Tibial artery (tissue), 4 donors: ENCODE data around the gene AGFG2.

ENCODE experiments used
- DNase-seq, 2 donors: peaks; one replicate each; pipeline ENCODE4 v3.0.0-alpha.2; 2019
- H3K27ac ChIP-seq, 2 donors: fragments of 200-600 bp; sonication (generic) in 1 of 2; 1 replicate in 1 of 2; 2 replicates in 1 of 2; pipeline ENCODE4 v1.5.1; 2018 to 2019; ENCODE audit warnings: mild to moderate bottlenecking in 1 of 2
- H3K27me3 ChIP-seq, 2 donors: fragments of 200-600 bp; sonication (generic) in 1 of 2; one replicate each; pipeline versions ENCODE4 v1.5.1 to v1.6.0; 2016 to 2019
- H3K36me3 ChIP-seq, 3 donors: fragments of 200-600 bp; sonication (generic) in 2 of 3; one replicate each; pipeline ENCODE4 v1.5.1; 2016 to 2019; ENCODE audit warnings: mild to moderate bottlenecking in 2 of 3
- H3K4me1 ChIP-seq, 4 donors: fragments of 200-600 bp; sonication (generic) in 2 of 4; 1 replicate in 3 of 4; 2 replicates in 1 of 4; pipeline ENCODE4 v1.5.1; 2016 to 2019
- H3K4me3 ChIP-seq, 2 donors: fragments of 200-600 bp; sonication (generic) in 1 of 2; 1 replicate in 1 of 2; 2 replicates in 1 of 2; pipeline ENCODE4 v1.5.1; 2018 to 2019; ENCODE audit warnings: mild to moderate bottlenecking in 2 of 2
- H3K9me3 ChIP-seq, 3 donors: fragments of 200-600 bp; sonication (generic) in 1 of 3; one replicate each; pipeline ENCODE4 v1.5.1; 2016 to 2019
- intact Hi-C: fragments of 100-400 bp; cut with DNase I; formaldehyde crosslinking; loops from one replicate; pipeline ENCODE4 v1.15.0; 2023; ENCODE audit warnings: low total_unique reads
- TF ChIP-seq, protein P1 (sequence below), 2 experiments: fragments of 200-600 bp in 1 of 2; fragments of 450-650 bp in 1 of 2; IDR thresholded peaks; one replicate each; pipeline ENCODE4 v1.5.1; 2017 to 2019; ENCODE audit warnings: antibody characterized with exemption in 2 of 2, mild to moderate bottlenecking in 1 of 2, moderate library complexity in 1 of 2

The AGFG2 gene

DNA sequence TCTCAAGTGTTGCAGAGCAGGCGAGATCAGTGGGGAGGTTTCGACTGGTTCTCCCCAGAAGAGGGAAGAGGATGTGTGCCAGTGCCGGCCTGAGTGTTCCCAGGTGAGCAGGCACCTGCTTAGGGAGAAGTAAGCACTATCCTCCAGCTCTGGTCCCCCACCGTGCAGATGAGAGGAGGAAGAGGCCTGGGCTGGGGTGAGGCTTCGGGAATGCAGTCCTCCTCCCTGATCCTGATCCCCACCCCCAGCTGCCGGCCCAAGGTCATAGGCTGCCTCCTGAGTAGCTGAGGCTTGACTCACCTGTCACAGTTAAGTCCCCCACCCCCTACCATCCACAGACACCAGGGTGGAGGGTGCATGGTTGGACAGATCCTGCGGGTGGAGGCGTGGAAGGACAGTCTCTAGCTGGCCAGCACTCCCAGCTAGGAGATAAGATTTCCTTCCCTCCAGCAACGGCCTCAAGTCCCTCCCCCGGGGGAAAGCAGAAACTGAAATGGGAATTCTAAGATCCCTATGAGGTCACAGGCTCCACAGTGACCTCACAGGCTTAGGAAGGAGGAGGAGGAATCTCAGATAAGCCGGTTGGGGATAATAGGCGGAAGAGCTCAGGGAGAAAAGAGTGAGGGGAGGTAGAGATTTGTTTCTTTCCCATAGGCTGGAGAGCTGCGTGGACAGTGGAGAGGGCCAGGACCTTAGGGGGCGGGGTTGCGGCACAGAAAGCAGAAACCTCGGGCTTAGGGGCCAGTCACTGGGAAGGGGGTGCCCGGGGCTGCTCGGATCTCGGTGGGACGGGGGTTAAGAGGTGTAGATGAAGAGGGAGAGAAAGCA, 45.9 kb downstream of the AGFG2 start:
- Histone ChIP-seq H3K9me3 (no peaks in the 10 kb centered on the region), H3K4me1 (peaks cover 0 to 47% (median 28%) of the 10 kb centered on the region in 4 donors), H3K27me3 (peaks cover 0 to 2% of the 10 kb centered on the region in 2 donors), H3K27ac (peak overlapping the region; percentile 89 to 90), H3K4me3 (peak overlapping the region; percentile 82 to 84), H3K36me3 (peaks cover 22 to 27% (median 24%) of the 10 kb centered on the region in 3 donors)
- TF ChIP-seq, protein P1, sequence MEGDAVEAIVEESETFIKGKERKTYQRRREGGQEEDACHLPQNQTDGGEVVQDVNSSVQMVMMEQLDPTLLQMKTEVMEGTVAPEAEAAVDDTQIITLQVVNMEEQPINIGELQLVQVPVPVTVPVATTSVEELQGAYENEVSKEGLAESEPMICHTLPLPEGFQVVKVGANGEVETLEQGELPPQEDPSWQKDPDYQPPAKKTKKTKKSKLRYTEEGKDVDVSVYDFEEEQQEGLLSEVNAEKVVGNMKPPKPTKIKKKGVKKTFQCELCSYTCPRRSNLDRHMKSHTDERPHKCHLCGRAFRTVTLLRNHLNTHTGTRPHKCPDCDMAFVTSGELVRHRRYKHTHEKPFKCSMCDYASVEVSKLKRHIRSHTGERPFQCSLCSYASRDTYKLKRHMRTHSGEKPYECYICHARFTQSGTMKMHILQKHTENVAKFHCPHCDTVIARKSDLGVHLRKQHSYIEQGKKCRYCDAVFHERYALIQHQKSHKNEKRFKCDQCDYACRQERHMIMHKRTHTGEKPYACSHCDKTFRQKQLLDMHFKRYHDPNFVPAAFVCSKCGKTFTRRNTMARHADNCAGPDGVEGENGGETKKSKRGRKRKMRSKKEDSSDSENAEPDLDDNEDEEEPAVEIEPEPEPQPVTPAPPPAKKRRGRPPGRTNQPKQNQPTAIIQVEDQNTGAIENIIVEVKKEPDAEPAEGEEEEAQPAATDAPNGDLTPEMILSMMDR (IDR thresholded peaks at IDR 0.05): no peak
- intact Hi-C loops: loop anchor here (5.0 kb wide), 1 partner anchor 92 kb away; no protein-coding TSS in a partner anchor
- DNase-seq: no peak

DNA sequence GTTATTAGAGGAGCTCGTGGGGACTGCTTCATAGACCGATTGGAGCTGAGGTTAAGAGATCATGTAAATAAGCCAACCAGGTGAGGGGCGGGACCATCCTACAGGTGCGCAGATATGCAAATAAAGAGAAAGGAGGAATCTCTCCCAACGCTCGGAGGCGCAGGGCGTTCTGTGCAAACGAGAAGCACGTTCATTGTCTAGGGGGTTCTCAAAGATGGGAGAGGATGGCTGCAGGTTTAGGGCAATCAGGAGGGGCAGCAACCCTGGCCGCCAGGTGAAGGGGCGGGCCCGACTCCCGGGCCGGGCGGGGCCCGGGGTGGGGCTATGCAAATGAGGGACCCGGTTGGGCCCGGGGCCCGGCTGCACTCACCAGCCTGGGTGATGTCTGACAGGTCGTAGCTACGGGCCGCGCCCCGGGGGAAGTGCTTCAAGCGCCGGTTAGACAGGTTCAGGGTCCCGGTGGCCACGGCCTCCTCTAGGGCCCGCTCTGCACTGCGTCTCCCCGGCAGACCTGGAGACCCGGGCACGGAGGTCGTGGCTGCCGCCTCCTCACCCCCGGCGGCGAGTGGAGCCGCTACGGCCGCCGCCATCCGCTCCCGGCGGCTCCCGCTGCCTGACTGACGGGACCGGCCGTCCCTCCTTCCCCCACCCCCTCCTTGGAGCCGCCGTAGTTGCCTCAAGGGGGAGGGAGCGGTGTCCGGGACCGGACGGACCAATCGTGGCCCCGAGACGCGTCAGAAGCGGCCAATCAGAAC, 46.7 kb downstream of the AGFG2 start, which contains the start of gene LRCH4:
Gene LRCH4 (minus strand): TSS at position 619 of the 755 bp plus-strand sequence. CDS start 29 bp downstream, at position 590.
- Histone ChIP-seq H3K27ac (peak within 1 kb of the TSS; percentile 89 to 90), H3K4me1 (peaks cover 0 to 52% (median 29%) of the 10 kb centered on the region in 4 donors), H3K27me3 (peaks cover 0 to 9% of the 10 kb centered on the region in 2 donors), H3K4me3 (peak within 1 kb of the TSS; percentile 82 to 84), H3K36me3 (peaks cover 18 to 20% (median 19%) of the 10 kb centered on the region in 3 donors), H3K9me3 (no peaks in the 10 kb centered on the region)
- intact Hi-C loops: loop anchor here (5.0 kb wide), 1 partner anchor 92 kb away; no protein-coding TSS in a partner anchor
- peak in 1 of 2 donors; percentile 79 for DNase-seq
- TF ChIP-seq, protein P1 (IDR thresholded peaks at IDR 0.05): no peak

DNA sequence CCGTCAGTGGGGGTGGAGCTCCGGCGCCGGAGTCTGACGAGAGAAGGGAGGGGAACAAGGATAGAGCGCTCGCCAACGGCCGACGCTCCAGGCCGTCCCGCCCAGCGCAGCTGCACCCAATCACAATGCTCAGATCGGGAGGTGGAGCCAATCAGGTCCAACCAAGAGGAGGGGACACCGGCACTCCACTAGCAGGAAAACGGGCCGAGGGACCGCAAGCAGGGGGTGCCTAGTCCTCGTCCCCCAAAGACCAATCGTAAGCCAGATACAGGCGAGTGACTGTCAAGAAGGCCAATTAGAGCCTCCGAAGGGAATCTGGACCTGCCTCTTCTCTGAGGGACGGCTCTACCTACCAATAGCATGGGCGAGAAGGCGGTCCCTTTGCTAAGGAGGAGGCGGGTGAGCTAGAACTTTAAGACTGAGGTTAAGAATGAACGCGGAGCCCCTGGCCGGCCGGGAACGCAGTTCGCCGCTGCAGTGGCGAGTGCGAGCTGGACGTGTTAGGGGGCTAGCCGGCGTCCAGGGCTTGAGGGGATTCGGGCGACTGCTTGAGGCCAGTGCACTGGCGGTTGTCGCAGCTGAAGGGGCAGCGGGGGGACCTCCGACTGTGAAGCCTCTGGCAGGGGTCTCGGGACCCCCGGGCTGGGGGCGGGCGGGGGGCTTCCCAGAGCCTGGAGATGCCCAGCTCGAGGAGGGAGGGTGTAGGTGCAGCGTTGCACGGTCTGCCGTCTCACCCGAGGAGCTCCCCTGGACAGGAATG, 47.4 kb downstream of the AGFG2 start, which contains the start of gene FBXO24:
Gene FBXO24 (plus strand): TSS at position 63 of the 760 bp plus-strand sequence. CDS start 298 bp downstream, at position 361.
- TF ChIP-seq, protein P1 (IDR thresholded peaks at IDR 0.05): no peak
- peak within 1 kb of the TSS; percentile 82 to 84 for H3K4me3 ChIP-seq
- no peaks in the 10 kb centered on the region for H3K9me3 ChIP-seq
- H3K36me3 ChIP-seq: peaks cover 10 to 13% (median 12%) of the 10 kb centered on the region in 3 donors
- peaks cover 0 to 13% of the 10 kb centered on the region in 2 donors for H3K27me3 ChIP-seq
- peaks cover 0 to 46% (median 29%) of the 10 kb centered on the region in 4 donors for H3K4me1 ChIP-seq
- peak within 1 kb of the TSS; percentile 89 to 90 for H3K27ac ChIP-seq
- intact Hi-C loops: loop anchor here (5.0 kb wide), 1 partner anchor 91 kb away; no protein-coding TSS in a partner anchor
- peak; percentile 99 to 100 for DNase-seq

DNA sequence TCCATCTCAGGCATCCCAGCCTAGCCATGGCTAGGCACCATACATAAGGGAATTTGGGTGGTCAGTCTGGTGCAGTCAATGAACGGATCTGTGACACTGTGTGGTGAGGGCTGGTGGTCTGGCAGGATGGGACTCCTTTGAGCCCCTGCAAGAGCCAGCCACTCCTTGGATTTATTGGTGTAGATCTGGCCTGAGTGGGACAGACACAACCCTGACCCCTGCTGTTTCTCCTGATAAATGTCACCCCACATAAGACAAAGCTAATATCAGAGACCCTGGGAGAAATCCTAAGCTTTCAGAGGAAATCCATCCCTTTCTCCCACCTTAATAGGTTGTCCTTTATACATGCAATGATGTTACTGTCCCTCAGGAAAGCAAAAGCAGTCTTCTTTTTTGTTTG, 49.4 kb downstream of the AGFG2 start:
- intact Hi-C loops: loop anchor here (5.0 kb wide), 1 partner anchor 89 kb away; no protein-coding TSS in a partner anchor
- no peak for DNase-seq
- peaks cover 0 to 32% (median 25%) of the 10 kb centered on the region in 4 donors for H3K4me1 ChIP-seq

More for the DNA sequence above, 49.4 kb downstream of the AGFG2 start:
- H3K9me3 ChIP-seq: no peaks in the 10 kb centered on the region
- H3K36me3 ChIP-seq: no peaks in the 10 kb centered on the region
- no peak overlapping the region for H3K4me3 ChIP-seq
- H3K27ac ChIP-seq: no peak overlapping the region
- TF ChIP-seq, protein P1 (IDR thresholded peaks at IDR 0.05): peak in 1 of 2 experiments; percentile 22
- peaks cover 0 to 29% of the 10 kb centered on the region in 2 donors for H3K27me3 ChIP-seq
